Loucy (cell line): Measurements from ENCODE around the gene OGDH.

Experiments used
- H2AFZ ChIP-seq: fragments of 200-600 bp; sonication (generic); 2 replicates; pipeline ENCODE4 v1.6.0; 2016; ENCODE audit warnings: antibody characterized with exemption, mild to moderate bottlenecking, low read length, moderate library complexity
- H3F3A ChIP-seq: fragments of 200-600 bp; 2 replicates; pipeline ENCODE4 v1.6.0; 2016; ENCODE audit warnings: antibody characterized with exemption, low read depth, mild to moderate bottlenecking
- H3K27me3 ChIP-seq: fragments of 200-600 bp; sonication (generic); 2 replicates; pipeline ENCODE4 v1.6.1; 2014; ENCODE audit warnings: low read length, mild to moderate bottlenecking; ENCODE audit not compliant: insufficient read depth, poor library complexity, severe bottlenecking
- H3K36me3 ChIP-seq: fragments of 200-600 bp; sonication (generic); 2 replicates; pipeline ENCODE4 v1.6.1; 2016; ENCODE audit warnings: low read length; ENCODE audit not compliant: insufficient read depth
- H3K4me1 ChIP-seq: fragments of 200-600 bp; sonication (generic); 2 replicates; pipeline ENCODE4 v1.5.1; 2014; ENCODE audit warnings: low read length, mild to moderate bottlenecking; ENCODE audit not compliant: insufficient read depth, poor library complexity, severe bottlenecking
- H3K4me2 ChIP-seq: fragments of 200-600 bp; sonication (generic); 2 replicates; pipeline ENCODE4 v1.6.0; 2014; ENCODE audit warnings: antibody characterized with exemption, low read length, low read depth, mild to moderate bottlenecking; ENCODE audit not compliant: poor library complexity, severe bottlenecking
- H3K4me3 ChIP-seq: fragments of 200-600 bp; sonication (generic); 2 replicates; pipeline ENCODE4 v1.5.1; 2014; ENCODE audit warnings: low read length, mild to moderate bottlenecking, mixed read lengths; ENCODE audit not compliant: poor library complexity, severe bottlenecking
- H3K79me2 ChIP-seq: fragments of 200-600 bp; sonication (generic); 2 replicates; pipeline ENCODE4 v1.6.1; 2014; ENCODE audit warnings: low read length; ENCODE audit not compliant: insufficient read depth
- H3K9ac ChIP-seq: fragments of 200-600 bp; sonication (generic); 2 replicates; pipeline ENCODE4 v1.6.0; 2014; ENCODE audit warnings: mild to moderate bottlenecking, low read depth, low read length, moderate library complexity; ENCODE audit not compliant: poor library complexity, severe bottlenecking
- H3K9me2 ChIP-seq: fragments of 200-600 bp; sonication (generic); replicated peaks from 2 replicates; pipeline ENCODE4 v1.6.1; 2016; ENCODE audit warnings: low read depth, low read length, mixed read lengths
- H3K9me3 ChIP-seq: fragments of 200-600 bp; sonication (generic); 2 replicates; pipeline ENCODE4 v1.6.1; 2014; ENCODE audit warnings: mild to moderate bottlenecking, antibody characterized with exemption, low read length, low read depth; ENCODE audit not compliant: insufficient read depth
- H4K20me1 ChIP-seq: fragments of 200-600 bp; sonication (generic); 2 replicates; pipeline ENCODE4 v1.6.0; 2014; ENCODE audit warnings: antibody characterized with exemption, low read length, mild to moderate bottlenecking; ENCODE audit not compliant: insufficient read depth, poor library complexity, severe bottlenecking
- CTCF ChIP-seq: fragments of 200-600 bp; sonication (generic); conservative IDR thresholded peaks from 2 replicates; pipeline ENCODE4 v1.5.1; 2014; ENCODE audit warnings: mild to moderate bottlenecking, antibody characterized with exemption, low read length
- EZH2phosphoT487 ChIP-seq: fragments of 200-600 bp; IDR thresholded peaks from 2 replicates; pipeline ENCODE4 v1.6.1; 2018; ENCODE audit warnings: antibody characterized with exemption, mild to moderate bottlenecking, moderate library complexity, borderline replicate concordance

The OGDH gene

GRCh38 chr7:44709945-44710596 is 103.6 kb downstream of the OGDH start:
- H3K4me3 ChIP-seq = no peak overlapping the region

GRCh38 chr7:44711528-44711927 is 105.1 kb downstream of the OGDH start:
- no peak overlapping the region for H3K9ac ChIP-seq
- TF ChIP-seq CTCF (no peak), EZH2phosphoT487 (no peak)
- no peak overlapping the region for H3K4me2 ChIP-seq
- no peaks in the 10 kb centered on the region for H3F3A ChIP-seq
- H3K4me3 ChIP-seq = no peak overlapping the region
- H2AFZ ChIP-seq = no peak overlapping the region
- H3K9me3 ChIP-seq = no peaks in the 10 kb centered on the region
- no peaks in the 10 kb centered on the region for H3K4me1 ChIP-seq
- H3K9me2 ChIP-seq = no peaks in the 10 kb centered on the region
- no peaks in the 10 kb centered on the region for H3K79me2 ChIP-seq
- H4K20me1 ChIP-seq = no peaks in the 10 kb centered on the region
- H3K27me3 ChIP-seq = no peaks in the 10 kb centered on the region
- H3K36me3 ChIP-seq = peaks cover 17% of the 10 kb centered on the region; the same call in 1 of the 2 replicates

More at GRCh38 chr7:44709945-44710596, 103.6 kb downstream of the OGDH start:
- Histone ChIP-seq H3K27me3 (no peaks in the 10 kb centered on the region), H3K9ac (no peak overlapping the region), H3K4me2 (no peak overlapping the region), H3F3A (no peaks in the 10 kb centered on the region), H3K36me3 (peaks cover 17% of the 10 kb centered on the region; the same call in 1 of the 2 replicates), H4K20me1 (no peaks in the 10 kb centered on the region), H3K9me2 (no peaks in the 10 kb centered on the region), H3K9me3 (no peaks in the 10 kb centered on the region), H3K79me2 (no peaks in the 10 kb centered on the region), H2AFZ (no peak overlapping the region), H3K4me1 (no peaks in the 10 kb centered on the region)
- no peak for TF ChIP-seq CTCF
- TF ChIP-seq EZH2phosphoT487 = no peak

- Histone ChIP-seq H3K4me2 (no peak overlapping the region), H3K4me1 (no peaks in the 10 kb centered on the region), H4K20me1 (no peaks in the 10 kb centered on the region), H3K4me3 (no peak overlapping the region), H3K9me2 (no peaks in the 10 kb centered on the region), H3K36me3 (peaks cover 17% of the 10 kb centered on the region; the same call in 1 of the 2 replicates), H3K79me2 (no peaks in the 10 kb centered on the region), H3K9me3 (no peaks in the 10 kb centered on the region), H3F3A (no peaks in the 10 kb centered on the region), H3K27me3 (no peaks in the 10 kb centered on the region), H3K9ac (no peak overlapping the region), H2AFZ (no peak overlapping the region)
- TF ChIP-seq CTCF (no peak), EZH2phosphoT487 (no peak)
Observed at GRCh38 chr7:44712012-44712411, 105.6 kb downstream of the OGDH start.
